HG02763 (cell line): ENCODE data around the gene FILIP1.

ENCODE experiments used
- ATAC-seq: cut with Tn5 transposase; IDR thresholded peaks from one replicate; pipeline ENCODE4 v1.9.1; 2021; ENCODE audit warnings: mild to moderate bottlenecking, moderate library complexity; ENCODE audit not compliant: unreplicated experiment

Gene FILIP1

GRCh38 chr6:75497994-75498393 lies 4.4 kb upstream of the FILIP1 start:
- no peak for ATAC-seq

GRCh38 chr6:75495011-75495410 lies 1.4 kb upstream of the FILIP1 start:
- no peak for ATAC-seq

- no peak for ATAC-seq
These were observed 690 bp upstream of the FILIP1 start for GRCh38 chr6:75494290-75494689.

GRCh38 chr6:75492386-75493153 lies 1.0 kb downstream of the FILIP1 start:
- peak; percentile 20 for ATAC-seq

- no peak for ATAC-seq
These were observed 2.3 kb downstream of the FILIP1 start for GRCh38 chr6:75491291-75491690.

GRCh38 chr6:75490706-75491105 lies 2.9 kb downstream of the FILIP1 start:
- ATAC-seq, result no peak

GRCh38 chr6:75489025-75489424 lies 4.6 kb downstream of the FILIP1 start:
- no peak for ATAC-seq

GRCh38 chr6:75488033-75488432 lies 5.6 kb downstream of the FILIP1 start:
- ATAC-seq, result no peak

GRCh38 chr6:75486850-75487518 lies 6.6 kb downstream of the FILIP1 start:
- ATAC-seq, result no peak

- peak; percentile 89 for ATAC-seq
These were observed 9.1 kb downstream of the FILIP1 start for GRCh38 chr6:75484535-75484934.

GRCh38 chr6:75483136-75483952 lies 10.3 kb downstream of the FILIP1 start:
- no peak for ATAC-seq

- no peak for ATAC-seq
These were observed 11.5 kb downstream of the FILIP1 start for GRCh38 chr6:75481936-75482593.

- ATAC-seq, result no peak
These were observed 12.2 kb downstream of the FILIP1 start for GRCh38 chr6:75481394-75481793.

- ATAC-seq, result no peak
These were observed 13.2 kb downstream of the FILIP1 start for GRCh38 chr6:75480425-75480824.

GRCh38 chr6:75479712-75480111 lies 13.9 kb downstream of the FILIP1 start:
- no peak for ATAC-seq

- no peak for ATAC-seq
These were observed 14.7 kb downstream of the FILIP1 start for GRCh38 chr6:75478929-75479328.

- ATAC-seq, result no peak
These were observed 20.7 kb downstream of the FILIP1 start for GRCh38 chr6:75472885-75473284.

- no peak for ATAC-seq
These were observed 25.6 kb downstream of the FILIP1 start for GRCh38 chr6:75467966-75468365.

GRCh38 chr6:75467284-75467683 lies 26.3 kb downstream of the FILIP1 start:
- no peak for ATAC-seq

- no peak for ATAC-seq
These were observed 27.0 kb downstream of the FILIP1 start for GRCh38 chr6:75466636-75467035.

- ATAC-seq, result no peak
These were observed 29.7 kb downstream of the FILIP1 start for GRCh38 chr6:75463908-75464307.
